ENCODE results near the gene OR7G1. TPM values are rescaled to one million over a fixed set of nuclear protein-coding genes. Genes with fewer than 3 reads are reported as not detected.

OR7G1 gene
- polyA plus RNA-seq, 1 donor (not counting 4 experiments of a cell fraction or from before 2014, with no cell fraction given), result not detected

- no peaks in the 10 kb centered on the region for H3K36me3 ChIP-seq (ENCODE audit: control insufficient read depth in 2 of 2, extremely low read depth in 1 of 2, insufficient read depth in 2 of 2, low read length in 2 of 2)
- no peaks in the 10 kb centered on the region for H3K9me1 ChIP-seq (ENCODE audit: control insufficient read depth, extremely low read depth, insufficient read depth, low read length)
- H3K79me2 ChIP-seq (ENCODE audit: control insufficient read depth, insufficient read depth, low read length), result no peaks in the 10 kb centered on the region
- no peak for DNase-seq (ENCODE audit: low read depth, low spot score)
- no peak overlapping the region for H3K4me2 ChIP-seq (ENCODE audit: control insufficient read depth, extremely low read depth, insufficient read depth, low read depth, low read length)
- no peak for FAIRE-seq
- no peaks in the 10 kb centered on the region for H4K20me1 ChIP-seq (ENCODE audit: control insufficient read depth, extremely low read depth, insufficient read depth, low read length)
- H3K4me1 ChIP-seq (ENCODE audit: control insufficient read depth, extremely low read depth, insufficient read depth, low read length), result no peaks in the 10 kb centered on the region
- TF ChIP-seq CTCF (optimal IDR thresholded peaks at IDR 0.05 in 1 of 3, IDR thresholded peaks at IDR 0.05 in 1 of 3, conservative IDR thresholded peaks at IDR 0.05 in 1 of 3; ENCODE audit: extremely low read depth in 1 of 3, insufficient read depth in 2 of 3, low read length in 3 of 3) (no peak), EZH2 (IDR thresholded peaks at IDR 0.05; ENCODE audit: low read length) (no peak)
- dilution Hi-C loops (cut with MboI; ENCODE audit: extremely low pct_ligation_motif_present, low sequenced_read_pairs), result no loop called here
- H3K27ac ChIP-seq (ENCODE audit: control insufficient read depth, insufficient read depth, low read length), result no peak overlapping the region
- H3K9ac ChIP-seq (ENCODE audit: control insufficient read depth, extremely low read depth, insufficient read depth, low read length), result no peak overlapping the region
- no peaks in the 10 kb centered on the region for H3K9me3 ChIP-seq (ENCODE audit: control insufficient read depth, low read depth, low read length)
- H3K27me3 ChIP-seq (ENCODE audit: control insufficient read depth, extremely low read depth, insufficient read depth, low read length), result no peaks in the 10 kb centered on the region
- H2AFZ ChIP-seq (ENCODE audit: control insufficient read depth, low read length), result no peak overlapping the region
- H3K4me3 ChIP-seq (ENCODE audit: control insufficient read depth in 2 of 3, extremely low read depth in 1 of 3, insufficient read depth in 2 of 3, low read depth in 1 of 3, low read length in 3 of 3), result no peak overlapping the region
These were observed 5.6 kb downstream of the OR7G1 start for GRCh38 chr19:9109959-9110358.

GRCh38 chr19:9107375-9107774, 8.2 kb downstream of the OR7G1 start, which contains the start of gene OR7G2:
Gene OR7G2 (minus strand): TSS chr19:9107475. CDS start chr19:9103243, 4,232 bp downstream.
- H3K79me2 ChIP-seq (ENCODE audit: control insufficient read depth, insufficient read depth, low read length), result no peaks in the 10 kb centered on the region
- TF ChIP-seq CTCF (optimal IDR thresholded peaks at IDR 0.05 in 1 of 3, IDR thresholded peaks at IDR 0.05 in 1 of 3, conservative IDR thresholded peaks at IDR 0.05 in 1 of 3; ENCODE audit: extremely low read depth in 1 of 3, insufficient read depth in 2 of 3, low read length in 3 of 3) (no peak), EZH2 (IDR thresholded peaks at IDR 0.05; ENCODE audit: low read length) (no peak)
- dilution Hi-C loops (cut with MboI; ENCODE audit: extremely low pct_ligation_motif_present, low sequenced_read_pairs), result no loop called here
- no peaks in the 10 kb centered on the region for H3K9me1 ChIP-seq (ENCODE audit: control insufficient read depth, extremely low read depth, insufficient read depth, low read length)
- FAIRE-seq, result no peak
- H3K4me2 ChIP-seq (ENCODE audit: control insufficient read depth, extremely low read depth, insufficient read depth, low read depth, low read length), result no peak within 1 kb of the TSS
- no peak for DNase-seq (ENCODE audit: low read depth, low spot score)
- no peak within 1 kb of the TSS for H2AFZ ChIP-seq (ENCODE audit: control insufficient read depth, low read length)
- no peaks in the 10 kb centered on the region for H3K27me3 ChIP-seq (ENCODE audit: control insufficient read depth, extremely low read depth, insufficient read depth, low read length)
- H3K27ac ChIP-seq (ENCODE audit: control insufficient read depth, insufficient read depth, low read length), result no peak within 1 kb of the TSS
- no peak within 1 kb of the TSS for H3K9ac ChIP-seq (ENCODE audit: control insufficient read depth, extremely low read depth, insufficient read depth, low read length)
- H3K36me3 ChIP-seq (ENCODE audit: control insufficient read depth in 2 of 2, extremely low read depth in 1 of 2, insufficient read depth in 2 of 2, low read length in 2 of 2), result no peaks in the 10 kb centered on the region
- H3K4me3 ChIP-seq (ENCODE audit: control insufficient read depth in 2 of 3, extremely low read depth in 1 of 3, insufficient read depth in 2 of 3, low read depth in 1 of 3, low read length in 3 of 3), result no peak within 1 kb of the TSS
- no peaks in the 10 kb centered on the region for H3K4me1 ChIP-seq (ENCODE audit: control insufficient read depth, extremely low read depth, insufficient read depth, low read length)
- no peaks in the 10 kb centered on the region for H4K20me1 ChIP-seq (ENCODE audit: control insufficient read depth, extremely low read depth, insufficient read depth, low read length)
- H3K9me3 ChIP-seq (ENCODE audit: control insufficient read depth, low read depth, low read length), result peaks cover 3% of the 10 kb centered on the region
